Caco-2 (cell line): ENCODE results near the gene FOXP1. TPM values are rescaled to one million over a fixed set of nuclear protein-coding genes. Genes with fewer than 3 reads are reported as not detected.

ENCODE experiments used
- BruUV-seq: library from RNA; stranded (reverse); fragments of 400-500 nt; replicated peaks from 2 replicates; lab custom pipeline; 2021; lab: Mats Ljungman, UMichigan
- CTCF ChIA-PET: fragments of 300-600 bp; sonication (Branson Sonifier 250); formaldehyde crosslinking; loops from one replicate; lab custom pipeline; 2022; ENCODE audit warnings: antibody characterized with exemption; lab: Charles Lee
- POLR2A ChIA-PET: fragments of 300-600 bp; sonication (Branson Sonifier 250); formaldehyde crosslinking; loops from one replicate; lab custom pipeline; 2022; ENCODE audit warnings: antibody characterized with exemption; lab: Charles Lee
- DNase-seq, 2 experiments: peaks; one replicate each; pipeline versions ENCODE4 v3.0.0 to v3.0.0-alpha.2; 2020 to 2022
- H3K27me3 ChIP-seq: replicated peaks from 2 replicates; pipeline ENCODE4 v1.6.0; 2011; ENCODE audit warnings: low read length; ENCODE audit not compliant: control insufficient read depth, insufficient read depth
- H3K36me3 ChIP-seq: 2 replicates; pipeline ENCODE4 v1.5.1; 2011; ENCODE audit warnings: low read length; ENCODE audit not compliant: control insufficient read depth, insufficient read depth
- H3K4me1 ChIP-seq: fragments of 250-450 bp; sonication (Bioruptor Pico); 2 replicates; pipeline ENCODE4 v1.5.1; 2020; ENCODE audit warnings: mild to moderate bottlenecking
- H3K4me3 ChIP-seq: 2 replicates; pipeline ENCODE4 v1.5.1; 2011; ENCODE audit warnings: low read depth, mild to moderate bottlenecking, control low read depth, low read length
- H3K9me3 ChIP-seq: fragments of 250-450 bp; sonication (Bioruptor Pico); 2 replicates; pipeline ENCODE4 v1.5.1; 2020; ENCODE audit warnings: mild to moderate bottlenecking, moderate library complexity
- H3K27ac Mint-ChIP-seq: one replicate; pipeline ENCODE4 v1.8.0; 2022; ENCODE audit warnings: mixed read lengths; ENCODE audit not compliant: unreplicated experiment
- H3K27me3 Mint-ChIP-seq: one replicate; pipeline ENCODE4 v1.8.0; 2022; ENCODE audit warnings: mixed read lengths; ENCODE audit not compliant: insufficient read depth, unreplicated experiment
- H3K36me3 Mint-ChIP-seq: one replicate; pipeline ENCODE4 v1.8.0; 2022; ENCODE audit warnings: mild to moderate bottlenecking, mixed read lengths; ENCODE audit not compliant: insufficient read depth, unreplicated experiment
- H3K4me1 Mint-ChIP-seq: one replicate; pipeline ENCODE4 v1.8.0; 2022; ENCODE audit warnings: low read depth, mixed read lengths; ENCODE audit not compliant: unreplicated experiment
- H3K4me3 Mint-ChIP-seq: one replicate; pipeline ENCODE4 v1.8.0; 2022; ENCODE audit warnings: mild to moderate bottlenecking, moderate library complexity, mixed read lengths; ENCODE audit not compliant: unreplicated experiment
- H3K9me3 Mint-ChIP-seq: one replicate; pipeline ENCODE4 v1.8.0; 2022; ENCODE audit warnings: mixed read lengths; ENCODE audit not compliant: unreplicated experiment
- intact Hi-C: fragments of 100-400 bp; cut with micrococcal nuclease; formaldehyde crosslinking; loops from one replicate; pipeline ENCODE4 v1.10.0; 2022; ENCODE audit not compliant: unreplicated experiment
- total RNA-seq: library from RNA; stranded (reverse); gene quantifications from 2 replicates; pipeline ENCODE4 v1.2.3, GENCODE V29; 2022
- TF ChIP-seq, protein P1 (sequence below), 2 experiments: fragments of 200-600 bp in 1 of 2; IDR thresholded peaks; 1 replicate in 1 of 2; 2 replicates in 1 of 2; pipeline versions ENCODE4 v1.5.1 to v1.8.0; 2011 to 2022; ENCODE audit warnings: antibody characterized with exemption in 1 of 2, control low read depth in 1 of 2, inconsistent platforms in 1 of 2, low read depth in 1 of 2, low read length in 1 of 2, mild to moderate bottlenecking in 1 of 2, moderate library complexity in 1 of 2; ENCODE audit not compliant: insufficient read depth in 1 of 2, severe bottlenecking in 1 of 2, unreplicated experiment in 1 of 2

FOXP1 gene
- total RNA-seq, 1 experiment from 2014 or later, result 131 TPM

DNA sequence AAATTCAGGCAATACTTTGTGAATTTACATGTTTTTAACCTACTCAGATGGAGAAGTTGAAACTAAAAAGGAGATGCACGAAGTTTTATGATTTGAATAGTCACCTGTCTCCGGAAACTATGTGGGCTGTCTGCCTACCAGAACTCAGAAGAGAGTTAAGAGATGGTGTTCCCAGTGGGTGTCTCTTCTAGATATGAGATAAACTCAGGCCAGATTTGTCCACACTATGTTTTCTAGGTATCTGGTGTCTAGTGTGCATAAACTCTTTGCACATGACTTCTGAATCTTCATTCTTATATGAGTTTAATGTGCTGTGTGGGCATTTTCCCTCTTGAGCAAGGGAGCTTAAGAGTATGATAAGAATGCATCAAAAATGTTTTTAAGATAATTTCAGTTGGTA lies 222.8 kb downstream of the FOXP1 start:
- intact Hi-C loops, result no loop called here
- Mint-ChIP-seq H3K27ac (no peak overlapping the region), H3K4me3 (no peak overlapping the region), H3K27me3 (no peaks in the 10 kb centered on the region), H3K36me3 (no peaks in the 10 kb centered on the region), H3K4me1 (no peaks in the 10 kb centered on the region), H3K9me3 (no peaks in the 10 kb centered on the region)
- no peaks in the 10 kb centered on the region for H3K27me3 ChIP-seq
- no peaks in the 10 kb centered on the region for H3K9me3 ChIP-seq
- TF ChIP-seq, protein P1, sequence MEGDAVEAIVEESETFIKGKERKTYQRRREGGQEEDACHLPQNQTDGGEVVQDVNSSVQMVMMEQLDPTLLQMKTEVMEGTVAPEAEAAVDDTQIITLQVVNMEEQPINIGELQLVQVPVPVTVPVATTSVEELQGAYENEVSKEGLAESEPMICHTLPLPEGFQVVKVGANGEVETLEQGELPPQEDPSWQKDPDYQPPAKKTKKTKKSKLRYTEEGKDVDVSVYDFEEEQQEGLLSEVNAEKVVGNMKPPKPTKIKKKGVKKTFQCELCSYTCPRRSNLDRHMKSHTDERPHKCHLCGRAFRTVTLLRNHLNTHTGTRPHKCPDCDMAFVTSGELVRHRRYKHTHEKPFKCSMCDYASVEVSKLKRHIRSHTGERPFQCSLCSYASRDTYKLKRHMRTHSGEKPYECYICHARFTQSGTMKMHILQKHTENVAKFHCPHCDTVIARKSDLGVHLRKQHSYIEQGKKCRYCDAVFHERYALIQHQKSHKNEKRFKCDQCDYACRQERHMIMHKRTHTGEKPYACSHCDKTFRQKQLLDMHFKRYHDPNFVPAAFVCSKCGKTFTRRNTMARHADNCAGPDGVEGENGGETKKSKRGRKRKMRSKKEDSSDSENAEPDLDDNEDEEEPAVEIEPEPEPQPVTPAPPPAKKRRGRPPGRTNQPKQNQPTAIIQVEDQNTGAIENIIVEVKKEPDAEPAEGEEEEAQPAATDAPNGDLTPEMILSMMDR (IDR thresholded peaks at IDR 0.05; ENCODE audit: insufficient read depth in 1 of 2, low read depth in 1 of 2, low read length in 1 of 2, severe bottlenecking in 1 of 2, unreplicated experiment in 1 of 2), result no peak
- CTCF ChIA-PET, result no interaction called here
- BruUV-seq, result no TSS peak
- H3K36me3 ChIP-seq, result no peaks in the 10 kb centered on the region
- no peak overlapping the region for H3K4me3 ChIP-seq
- H3K4me1 ChIP-seq, result no peaks in the 10 kb centered on the region
- POLR2A ChIA-PET, result no interaction called here
- DNase-seq, result no peak

DNA sequence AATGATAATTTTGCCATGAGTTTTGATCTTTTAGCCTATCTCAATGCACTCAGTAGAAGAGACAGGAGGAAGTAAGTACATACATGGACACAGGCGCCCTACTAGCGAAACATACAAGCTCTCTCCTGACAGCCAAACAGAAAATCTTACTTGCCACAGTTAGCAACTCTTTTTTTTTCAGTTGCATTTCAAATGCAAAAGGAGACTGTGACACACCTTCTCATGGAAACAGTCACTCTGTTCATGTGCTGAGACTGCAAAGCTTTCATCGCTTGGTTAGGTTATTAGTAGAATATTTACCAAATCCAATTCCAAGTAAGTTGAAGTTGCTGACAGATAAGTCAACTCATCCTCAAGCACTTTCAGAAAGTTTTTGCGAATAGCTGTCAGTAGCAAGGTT lies 223.3 kb downstream of the FOXP1 start:
- intact Hi-C loops, result no loop called here
- Histone ChIP-seq H3K4me3 (no peak overlapping the region), H3K27me3 (no peaks in the 10 kb centered on the region), H3K9me3 (no peaks in the 10 kb centered on the region), H3K4me1 (no peaks in the 10 kb centered on the region), H3K36me3 (no peaks in the 10 kb centered on the region)
- ChIA-PET POLR2A (no interaction called here), CTCF (no interaction called here)
- DNase-seq, result no peak
- Mint-ChIP-seq H3K4me3 (no peak overlapping the region), H3K9me3 (no peaks in the 10 kb centered on the region), H3K27me3 (no peaks in the 10 kb centered on the region), H3K4me1 (no peaks in the 10 kb centered on the region), H3K27ac (no peak overlapping the region), H3K36me3 (no peaks in the 10 kb centered on the region)
- BruUV-seq, result no TSS peak
- TF ChIP-seq, protein P1 (IDR thresholded peaks at IDR 0.05; ENCODE audit: insufficient read depth in 1 of 2, low read depth in 1 of 2, low read length in 1 of 2, severe bottlenecking in 1 of 2, unreplicated experiment in 1 of 2), result no peak

DNA sequence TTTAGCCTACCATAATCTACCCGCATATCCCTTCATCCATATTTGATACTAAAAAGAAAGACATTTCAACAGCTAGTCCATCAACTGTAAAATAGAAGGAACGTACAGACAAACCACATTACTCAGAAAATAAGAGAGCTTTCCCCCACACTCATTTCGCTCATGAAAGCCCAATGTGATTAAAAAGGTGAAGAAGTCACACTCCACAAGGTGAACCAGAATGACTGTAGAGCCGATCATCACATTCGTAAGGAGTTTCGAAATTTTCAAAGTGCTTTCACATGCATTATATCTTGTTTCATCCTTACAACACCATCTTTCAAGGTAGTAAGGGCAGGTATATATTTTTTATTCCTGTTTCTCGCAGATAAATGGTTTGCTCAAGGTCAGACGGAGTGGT lies 225.3 kb downstream of the FOXP1 start:
- Mint-ChIP-seq H3K4me1 (no peaks in the 10 kb centered on the region), H3K27me3 (no peaks in the 10 kb centered on the region), H3K4me3 (no peak overlapping the region), H3K27ac (no peak overlapping the region), H3K36me3 (no peaks in the 10 kb centered on the region), H3K9me3 (no peaks in the 10 kb centered on the region)
- Histone ChIP-seq H3K4me3 (no peak overlapping the region), H3K9me3 (no peaks in the 10 kb centered on the region), H3K36me3 (no peaks in the 10 kb centered on the region), H3K4me1 (no peaks in the 10 kb centered on the region), H3K27me3 (no peaks in the 10 kb centered on the region)
- TSS peak; percentile 21 for BruUV-seq
- ChIA-PET POLR2A (no interaction called here), CTCF (no interaction called here)
- intact Hi-C loops, result no loop called here
- TF ChIP-seq, protein P1 (IDR thresholded peaks at IDR 0.05; ENCODE audit: insufficient read depth in 1 of 2, low read depth in 1 of 2, low read length in 1 of 2, severe bottlenecking in 1 of 2, unreplicated experiment in 1 of 2), result no peak
- no peak for DNase-seq
